Measurements from ENCODE around the gene CFAP53. TPM values are rescaled to one million over a fixed set of nuclear protein-coding genes. Genes with fewer than 3 reads are reported as not detected.

The CFAP53 gene
- total and polyA plus RNA-seq, 2 of the 4 experiments (the other 2 are of a cell fraction) = under 0.01 to 0.12 TPM

DNA sequence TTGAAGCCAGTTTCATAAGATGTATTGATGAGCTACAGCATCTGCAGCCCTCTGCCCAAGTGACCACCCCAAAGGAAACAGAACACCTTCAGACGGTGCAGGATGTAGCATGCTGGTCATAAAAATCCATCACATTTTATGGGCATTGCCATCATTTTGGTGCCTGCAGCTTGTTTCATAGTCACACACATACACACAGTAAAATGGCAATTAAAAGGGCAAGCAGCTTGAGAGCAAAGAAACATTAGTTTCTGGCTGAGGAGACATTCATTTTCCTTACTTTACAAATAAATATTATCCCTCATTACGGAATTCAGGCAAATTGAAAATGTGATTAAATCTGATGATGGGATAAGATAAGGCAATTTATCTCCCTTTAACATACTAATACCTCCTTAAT lies 84.7 kb downstream of the CFAP53 start:
- H2BK20ac ChIP-seq (ENCODE audit: low read depth, low read length) = no peak overlapping the region
- dilution Hi-C loops (cut with HindIII; ENCODE audit: low sequenced_read_pairs, unreplicated experiment) (no loop called here), in situ Hi-C loops (cut with MboI; ENCODE audit: low sequenced_read_pairs) (loop anchor here (25.0 kb wide), 1 partner anchor 669 kb away; no protein-coding TSS in a partner anchor), intact Hi-C loops (cut with micrococcal nuclease) (loop anchor here (10.0 kb wide), 1 partner anchor 217 kb away; no protein-coding TSS in a partner anchor)
- ChIA-PET POLR2A (ENCODE audit: unreplicated experiment) (no interaction called here), CTCF (no interaction called here)
- no peak overlapping the region for H3K4ac ChIP-seq (ENCODE audit: low read depth, low read length)
- TF ChIP-seq MAFK (IDR thresholded peaks at IDR 0.05; ENCODE audit: low read depth, low read length) (no peak), SMC3 (IDR thresholded peaks at IDR 0.05; ENCODE audit: low read depth, low read length) (no peak), FOS (IDR thresholded peaks at IDR 0.05; ENCODE audit: low read depth, low read length) (no peak), POLR2A (IDR thresholded peaks at IDR 0.05; ENCODE audit: low read depth, low read length) (no peak), CHD1 (IDR thresholded peaks at IDR 0.05; ENCODE audit: low read depth, low read length) (no peak), MAZ (IDR thresholded peaks at IDR 0.05; ENCODE audit: borderline replicate concordance, low read depth, low read length) (no peak)
- TF ChIP-seq, protein P1, sequence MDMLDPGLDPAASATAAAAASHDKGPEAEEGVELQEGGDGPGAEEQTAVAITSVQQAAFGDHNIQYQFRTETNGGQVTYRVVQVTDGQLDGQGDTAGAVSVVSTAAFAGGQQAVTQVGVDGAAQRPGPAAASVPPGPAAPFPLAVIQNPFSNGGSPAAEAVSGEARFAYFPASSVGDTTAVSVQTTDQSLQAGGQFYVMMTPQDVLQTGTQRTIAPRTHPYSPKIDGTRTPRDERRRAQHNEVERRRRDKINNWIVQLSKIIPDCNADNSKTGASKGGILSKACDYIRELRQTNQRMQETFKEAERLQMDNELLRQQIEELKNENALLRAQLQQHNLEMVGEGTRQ (IDR thresholded peaks at IDR 0.05; ENCODE audit: low read depth, low read length) = no peak
- H3K9me1 ChIP-seq (ENCODE audit: insufficient read depth, low read length) = no peaks in the 10 kb centered on the region
- no peaks in the 10 kb centered on the region for H3K79me1 ChIP-seq (ENCODE audit: low read depth in 1 of 2, low read length in 2 of 2)
- no peaks in the 10 kb centered on the region for H4K20me1 ChIP-seq (ENCODE audit: insufficient read depth, low read length)
- no peaks in the 10 kb centered on the region for H3K36me3 ChIP-seq (ENCODE audit: control insufficient read depth, insufficient read depth, low read length)
- no peak overlapping the region for H3K23ac ChIP-seq (ENCODE audit: low read depth, low read length)
- no peak overlapping the region for H2AFZ ChIP-seq (replicated peaks; ENCODE audit: low read length, poor library complexity)
- WGBS, 2 experiments (ENCODE audit: extremely low coverage in 2 of 2, insufficient read length in 1 of 2) = no CpG with 5 or more reads among the region's 2 CpGs
- H3K14ac ChIP-seq (replicated peaks; ENCODE audit: low read depth, low read length) = no peak overlapping the region
- no peak overlapping the region for H3K56ac ChIP-seq (ENCODE audit: extremely low read depth, insufficient read depth, low read length)
- no peak overlapping the region for H3K4me2 ChIP-seq (ENCODE audit: low read depth, low read length)
- H2AK9ac ChIP-seq (replicated peaks; ENCODE audit: low read depth, low read length, poor library complexity) = no peak overlapping the region
- no peak overlapping the region for H3K18ac ChIP-seq (ENCODE audit: low read depth, low read length)
- no peak overlapping the region for H4K91ac ChIP-seq (ENCODE audit: insufficient read depth, low read depth, low read length)
- H2AK5ac ChIP-seq (ENCODE audit: low read depth, low read length) = no peak overlapping the region
- H4K8ac ChIP-seq (ENCODE audit: low read depth in 2 of 2, low read length in 2 of 2) = no peak overlapping the region
- no TSS peak for BruUV-seq (replicated peaks)
- no peak overlapping the region for H2BK120ac ChIP-seq (ENCODE audit: low read depth, low read length)
- H2BK5ac ChIP-seq (ENCODE audit: low read depth, low read length, poor library complexity, severe bottlenecking) = no peak overlapping the region
- H4K5ac ChIP-seq (ENCODE audit: low read depth, low read length) = no peak overlapping the region
- H3K4me3 ChIP-seq (ENCODE audit: insufficient read depth, low read depth, low read length) = no peak overlapping the region
- no peaks in the 10 kb centered on the region; the same call in 1 of the 2 replicates for H3K27me3 ChIP-seq (ENCODE audit: control insufficient read depth, insufficient read depth, low read length)
- no peak overlapping the region for H2BK15ac ChIP-seq (ENCODE audit: low read depth, low read length)
- H3K27ac ChIP-seq (ENCODE audit: insufficient read depth, low read length) = no peak overlapping the region
- no peaks in the 10 kb centered on the region for H3K4me1 ChIP-seq (ENCODE audit: control insufficient read depth, insufficient read depth, low read length)
- DNase-seq (no peak), ATAC-seq (ENCODE audit: low read depth) (no peak)
- no peaks in the 10 kb centered on the region for H3K9me3 ChIP-seq (ENCODE audit: control insufficient read depth, insufficient read depth, low read length)
- no peak overlapping the region for H3K9ac ChIP-seq (ENCODE audit: low read depth, low read length)
